WTC11 (cell line): ENCODE results near the gene ADAM8. TPM values are rescaled to one million over a fixed set of nuclear protein-coding genes. Genes with fewer than 3 reads are reported as not detected.

Experiments
- ATAC-seq: fragments of 200-7000 bp; cut with Tn5 transposase; 2 replicates; pipeline ENCODE4 v1.10.0; 2021; ENCODE audit warnings: mild to moderate bottlenecking, moderate library complexity
- CTCF ChIA-PET: fragments of 300-600 bp; sonication (Branson Sonifier 250); formaldehyde crosslinking; loops from one replicate; lab custom pipeline; 2021; ENCODE audit warnings: antibody characterized with exemption; lab: Charles Lee
- POLR2A ChIA-PET: fragments of 350-600 bp; sonication (Branson Sonifier 250); formaldehyde crosslinking; loops from one replicate; lab custom pipeline; 2021; ENCODE audit warnings: antibody characterized with exemption; lab: Charles Lee
- DNase-seq: peaks from one replicate; pipeline ENCODE4 v3.0.0; 2021; ENCODE audit warnings: low spot score
- H3K27ac Mint-ChIP-seq: 2 replicates; pipeline ENCODE4 v1.8.0; 2021; ENCODE audit warnings: mixed read lengths
- H3K27me3 Mint-ChIP-seq: 2 replicates; pipeline ENCODE4 v1.8.0; 2021; ENCODE audit warnings: low read depth, mild to moderate bottlenecking, moderate library complexity, mixed read lengths
- H3K36me3 Mint-ChIP-seq: 2 replicates; pipeline ENCODE4 v1.8.0; 2021; ENCODE audit warnings: mixed read lengths
- H3K4me1 Mint-ChIP-seq: 2 replicates; pipeline ENCODE4 v1.8.0; 2022; ENCODE audit warnings: mixed read lengths
- H3K4me3 Mint-ChIP-seq: 2 replicates; pipeline ENCODE4 v1.8.0; 2021; ENCODE audit warnings: mild to moderate bottlenecking, moderate library complexity, mixed read lengths
- H3K9me3 Mint-ChIP-seq: 2 replicates; pipeline ENCODE4 v1.8.0; 2021; ENCODE audit warnings: mixed read lengths
- GRHL2 ChIP-seq: fragments of 250-450 bp; sonication (Bioruptor Pico); IDR thresholded peaks from 2 replicates; pipeline ENCODE4 v1.8.0; 2022; ENCODE audit warnings: mild to moderate bottlenecking, moderate library complexity; ENCODE audit not compliant: insufficient replicate concordance, severe bottlenecking
- MYBL2 ChIP-seq: sonication (generic); formaldehyde crosslinking; IDR thresholded peaks from 2 replicates; pipeline ENCODE4 v1.8.1; 2023; ENCODE audit warnings: mild to moderate bottlenecking, moderate library complexity, missing genetic modification reagents
- NFE2L1 ChIP-seq: sonication (generic); formaldehyde crosslinking; IDR thresholded peaks from 2 replicates; pipeline ENCODE4 v1.8.1; 2023; ENCODE audit warnings: missing genetic modification reagents
- PRRX2 ChIP-seq: fragments of 250-450 bp; sonication (Bioruptor Pico); IDR thresholded peaks from 2 replicates; pipeline ENCODE4 v1.8.0; 2021; ENCODE audit warnings: mild to moderate bottlenecking
- RELA ChIP-seq: sonication (generic); formaldehyde crosslinking; IDR thresholded peaks from 2 replicates; pipeline ENCODE4 v1.8.1; 2022; ENCODE audit warnings: missing genetic modification reagents, mild to moderate bottlenecking, borderline replicate concordance
- SMAD4 ChIP-seq: sonication (generic); formaldehyde crosslinking; IDR thresholded peaks from 2 replicates; pipeline ENCODE4 v1.8.0; 2022; ENCODE audit warnings: mild to moderate bottlenecking, missing genetic modification reagents
- SP1 ChIP-seq: sonication (generic); formaldehyde crosslinking; conservative IDR thresholded peaks from 2 replicates; pipeline ENCODE4 v1.8.1; 2022; ENCODE audit warnings: missing genetic modification reagents
- ZNF232 ChIP-seq: sonication (generic); formaldehyde crosslinking; IDR thresholded peaks from 2 replicates; pipeline ENCODE4 v1.8.0; 2022; ENCODE audit warnings: mild to moderate bottlenecking, missing genetic modification reagents
- total RNA-seq: library from RNA; stranded (reverse); gene quantifications from 3 replicates; pipeline ENCODE4 v1.2.3, GENCODE V29; 2021
- TF ChIP-seq, protein P1 (sequence below): fragments of 250-450 bp; sonication (Bioruptor Pico); conservative IDR thresholded peaks from 2 replicates; pipeline ENCODE4 v1.9.0; 2021; ENCODE audit warnings: mild to moderate bottlenecking
- TF ChIP-seq, protein P2 (sequence below): sonication (generic); formaldehyde crosslinking; IDR thresholded peaks from 2 replicates; pipeline ENCODE4 v1.8.1; 2022; ENCODE audit warnings: mild to moderate bottlenecking, moderate library complexity, missing genetic modification reagents
- TF ChIP-seq, protein P3 (sequence below): sonication (generic); formaldehyde crosslinking; IDR thresholded peaks from 2 replicates; pipeline ENCODE4 v1.8.1; 2022; ENCODE audit warnings: low read depth, mild to moderate bottlenecking, moderate library complexity, missing genetic modification reagents, borderline replicate concordance
- TF ChIP-seq, protein P4 (sequence below): sonication (generic); formaldehyde crosslinking; IDR thresholded peaks from 2 replicates; pipeline ENCODE4 v1.8.0; 2023; ENCODE audit warnings: missing genetic modification reagents, mild to moderate bottlenecking, borderline replicate concordance
- TF ChIP-seq, protein P5 (sequence below): sonication (generic); formaldehyde crosslinking; IDR thresholded peaks from 2 replicates; pipeline ENCODE4 v1.8.1; 2023; ENCODE audit warnings: mild to moderate bottlenecking, missing genetic modification reagents
- TF ChIP-seq, protein P6 (sequence below): fragments of 250-450 bp; sonication (Bioruptor Pico); IDR thresholded peaks from 2 replicates; pipeline ENCODE4 v1.9.0; 2021; ENCODE audit warnings: mild to moderate bottlenecking, borderline replicate concordance

The ADAM8 gene
- total RNA-seq, 1 experiment from 2014 or later: 7.2 TPM

DNA sequence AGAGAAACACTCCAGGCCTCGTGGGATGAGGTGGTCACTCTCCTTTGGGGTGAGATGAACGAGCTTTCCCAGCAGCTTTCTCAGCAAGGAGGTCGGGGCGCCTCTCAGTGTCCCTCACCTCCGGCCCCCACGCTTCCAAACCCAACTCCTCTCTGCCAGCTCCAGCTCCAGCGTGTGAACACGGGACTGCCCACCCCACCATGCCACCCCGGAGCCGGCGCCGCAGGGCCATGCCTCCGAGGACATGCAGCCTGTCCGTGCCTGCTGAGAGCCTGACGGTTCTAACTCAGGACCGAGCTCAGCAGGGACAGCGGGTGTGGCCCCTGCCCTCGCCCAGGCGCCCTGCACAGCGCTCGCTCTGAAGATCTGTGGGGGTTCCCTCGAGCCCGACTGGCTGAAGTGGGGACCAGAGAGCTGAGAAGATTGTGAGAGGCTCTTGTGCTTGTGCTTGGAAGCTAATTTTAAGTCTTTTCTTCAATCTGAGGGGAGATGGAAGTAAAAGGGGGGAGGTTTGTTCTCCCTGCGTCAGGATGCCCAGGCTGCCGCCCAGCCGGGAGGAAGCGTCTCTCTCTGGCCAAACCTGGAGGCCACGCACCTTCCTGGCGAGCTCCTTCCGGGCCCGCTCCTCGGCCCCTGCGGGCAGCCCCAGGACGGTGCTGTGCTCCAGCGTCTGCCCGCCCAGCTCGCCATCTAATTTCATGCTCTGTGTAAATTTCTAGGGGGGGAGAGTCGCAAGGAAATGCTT is 5.1 kb upstream of the ADAM8 start (continued):
- TF ChIP-seq, protein P1, sequence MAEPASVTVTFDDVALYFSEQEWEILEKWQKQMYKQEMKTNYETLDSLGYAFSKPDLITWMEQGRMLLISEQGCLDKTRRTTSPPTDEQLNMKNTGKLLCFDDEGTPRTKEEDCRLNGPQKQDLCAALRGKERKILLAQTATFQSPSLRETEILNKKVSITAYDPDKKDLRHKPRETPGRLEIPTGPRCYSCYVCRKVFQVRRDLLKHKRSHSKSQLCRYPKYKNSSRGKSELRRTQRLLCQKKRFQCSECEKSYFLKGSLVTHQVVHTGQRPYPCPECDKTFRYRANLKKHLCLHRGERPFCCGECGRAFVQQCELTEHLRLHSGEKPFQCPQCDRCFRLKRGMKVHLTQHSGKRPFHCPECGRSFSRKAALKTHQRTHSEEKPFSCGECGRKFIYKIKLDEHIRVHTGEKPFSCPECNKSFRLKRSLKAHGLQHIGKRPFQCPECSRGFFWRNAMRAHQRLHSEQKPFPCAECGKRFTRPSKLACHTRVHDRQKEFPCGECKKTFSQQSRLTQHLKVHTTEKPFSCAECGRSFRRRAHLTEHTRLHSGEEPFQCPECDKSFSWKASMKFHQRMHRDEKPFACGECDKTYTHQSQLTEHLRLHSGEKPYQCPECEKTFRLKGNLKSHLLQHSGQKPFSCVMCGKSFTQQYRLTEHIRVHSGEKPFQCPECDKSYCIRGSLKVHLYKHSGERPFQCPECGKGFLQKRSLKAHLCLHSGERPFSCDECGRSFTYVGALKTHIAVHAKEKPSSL (CRISPR knock-in tag): no peak
- TF ChIP-seq PRRX2 (CRISPR knock-in tag) (no peak), SMAD4 (CRISPR knock-in tag) (no peak)
- TF ChIP-seq, protein P2, sequence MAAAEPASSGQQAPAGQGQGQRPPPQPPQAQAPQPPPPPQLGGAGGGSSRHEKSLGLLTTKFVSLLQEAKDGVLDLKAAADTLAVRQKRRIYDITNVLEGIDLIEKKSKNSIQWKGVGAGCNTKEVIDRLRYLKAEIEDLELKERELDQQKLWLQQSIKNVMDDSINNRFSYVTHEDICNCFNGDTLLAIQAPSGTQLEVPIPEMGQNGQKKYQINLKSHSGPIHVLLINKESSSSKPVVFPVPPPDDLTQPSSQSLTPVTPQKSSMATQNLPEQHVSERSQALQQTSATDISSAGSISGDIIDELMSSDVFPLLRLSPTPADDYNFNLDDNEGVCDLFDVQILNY (CRISPR knock-in tag): no peak

DNA sequence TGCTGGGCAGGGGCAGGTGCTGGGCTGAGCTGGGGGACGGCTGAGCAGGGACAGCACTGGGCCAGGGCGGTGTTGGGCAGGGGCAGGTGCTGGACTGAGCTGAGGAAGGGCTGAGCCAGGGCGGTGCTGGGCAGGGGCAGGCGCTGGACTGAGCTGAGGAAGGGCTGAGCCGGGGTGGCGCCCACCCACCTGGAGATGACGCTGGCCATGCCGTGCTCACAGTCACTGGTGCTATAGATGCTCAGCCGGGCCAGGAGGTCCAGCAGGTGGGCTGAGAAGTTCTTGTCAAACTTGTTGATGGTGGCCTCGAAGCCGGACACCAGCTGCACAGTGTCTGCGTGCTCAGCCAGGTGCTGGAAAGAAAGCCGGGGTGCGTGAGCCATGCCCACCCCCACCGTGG is 4.4 kb upstream of the ADAM8 start:
- Mint-ChIP-seq H3K36me3 (peaks cover 25% of the 10 kb centered on the region), H3K27me3 (no peaks in the 10 kb centered on the region)
- POLR2A ChIA-PET: no interaction called here
- no peak for DNase-seq
- no peak for TF ChIP-seq SMAD4 (CRISPR knock-in tag)
- no peak for TF ChIP-seq MYBL2
- TF ChIP-seq, protein P3, sequence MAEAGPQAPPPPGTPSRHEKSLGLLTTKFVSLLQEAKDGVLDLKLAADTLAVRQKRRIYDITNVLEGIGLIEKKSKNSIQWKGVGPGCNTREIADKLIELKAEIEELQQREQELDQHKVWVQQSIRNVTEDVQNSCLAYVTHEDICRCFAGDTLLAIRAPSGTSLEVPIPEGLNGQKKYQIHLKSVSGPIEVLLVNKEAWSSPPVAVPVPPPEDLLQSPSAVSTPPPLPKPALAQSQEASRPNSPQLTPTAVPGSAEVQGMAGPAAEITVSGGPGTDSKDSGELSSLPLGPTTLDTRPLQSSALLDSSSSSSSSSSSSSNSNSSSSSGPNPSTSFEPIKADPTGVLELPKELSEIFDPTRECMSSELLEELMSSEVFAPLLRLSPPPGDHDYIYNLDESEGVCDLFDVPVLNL (CRISPR knock-in tag): no peak
- TF ChIP-seq, all 79 proteins: peak for 0
- Mint-ChIP-seq H3K4me1 (no peaks in the 10 kb centered on the region; the same call in 1 of the 2 replicates), H3K27ac (no peak overlapping the region), H3K4me3 (no peak overlapping the region), H3K9me3 (no peaks in the 10 kb centered on the region)
- no peak for ATAC-seq
- CTCF ChIA-PET: interaction anchor here (1.5 kb wide), 1 partner anchor 34 kb away, joined by 4 read pairs; no protein-coding TSS in a partner anchor

DNA sequence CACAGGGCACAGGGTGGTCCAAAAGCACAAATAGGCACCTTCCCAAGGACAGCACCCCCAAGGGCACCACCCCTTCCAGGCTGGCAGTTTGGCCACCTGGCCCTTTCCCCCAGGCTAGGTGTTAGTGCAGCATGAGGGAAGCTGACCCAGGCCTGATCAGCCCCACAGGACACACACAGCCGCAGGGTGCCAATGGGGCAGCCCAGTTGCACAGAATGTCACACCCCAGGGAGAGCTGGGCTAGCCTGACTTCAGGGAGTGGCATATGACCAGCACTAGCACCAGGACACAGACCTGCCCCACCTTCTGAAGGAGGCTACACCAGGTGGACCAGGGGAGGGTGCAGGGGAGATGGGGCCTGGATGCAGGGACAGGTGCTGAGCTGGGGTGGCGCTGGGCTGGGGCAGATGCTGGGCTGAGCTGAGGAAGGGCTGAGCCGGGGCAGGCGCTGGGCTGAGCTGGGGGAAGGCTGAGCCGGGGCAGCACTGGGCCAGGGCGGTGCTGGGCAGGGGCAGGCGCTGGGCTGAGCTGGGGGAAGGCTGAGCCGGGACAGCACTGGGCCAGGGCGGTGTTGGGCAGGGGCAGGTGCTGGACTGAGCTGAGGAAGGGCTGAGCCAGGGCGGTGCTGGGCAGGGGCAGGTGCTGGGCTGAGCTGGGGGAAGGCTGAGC is 3.9 kb upstream of the ADAM8 start:
- no peak for DNase-seq
- no peak for TF ChIP-seq NFE2L1 (CRISPR knock-in tag)
- no peak for TF ChIP-seq SP1 (CRISPR knock-in tag)
- TF ChIP-seq RELA (CRISPR knock-in tag): no peak
- no peak for TF ChIP-seq GRHL2 (CRISPR knock-in tag)
- TF ChIP-seq, protein P4, sequence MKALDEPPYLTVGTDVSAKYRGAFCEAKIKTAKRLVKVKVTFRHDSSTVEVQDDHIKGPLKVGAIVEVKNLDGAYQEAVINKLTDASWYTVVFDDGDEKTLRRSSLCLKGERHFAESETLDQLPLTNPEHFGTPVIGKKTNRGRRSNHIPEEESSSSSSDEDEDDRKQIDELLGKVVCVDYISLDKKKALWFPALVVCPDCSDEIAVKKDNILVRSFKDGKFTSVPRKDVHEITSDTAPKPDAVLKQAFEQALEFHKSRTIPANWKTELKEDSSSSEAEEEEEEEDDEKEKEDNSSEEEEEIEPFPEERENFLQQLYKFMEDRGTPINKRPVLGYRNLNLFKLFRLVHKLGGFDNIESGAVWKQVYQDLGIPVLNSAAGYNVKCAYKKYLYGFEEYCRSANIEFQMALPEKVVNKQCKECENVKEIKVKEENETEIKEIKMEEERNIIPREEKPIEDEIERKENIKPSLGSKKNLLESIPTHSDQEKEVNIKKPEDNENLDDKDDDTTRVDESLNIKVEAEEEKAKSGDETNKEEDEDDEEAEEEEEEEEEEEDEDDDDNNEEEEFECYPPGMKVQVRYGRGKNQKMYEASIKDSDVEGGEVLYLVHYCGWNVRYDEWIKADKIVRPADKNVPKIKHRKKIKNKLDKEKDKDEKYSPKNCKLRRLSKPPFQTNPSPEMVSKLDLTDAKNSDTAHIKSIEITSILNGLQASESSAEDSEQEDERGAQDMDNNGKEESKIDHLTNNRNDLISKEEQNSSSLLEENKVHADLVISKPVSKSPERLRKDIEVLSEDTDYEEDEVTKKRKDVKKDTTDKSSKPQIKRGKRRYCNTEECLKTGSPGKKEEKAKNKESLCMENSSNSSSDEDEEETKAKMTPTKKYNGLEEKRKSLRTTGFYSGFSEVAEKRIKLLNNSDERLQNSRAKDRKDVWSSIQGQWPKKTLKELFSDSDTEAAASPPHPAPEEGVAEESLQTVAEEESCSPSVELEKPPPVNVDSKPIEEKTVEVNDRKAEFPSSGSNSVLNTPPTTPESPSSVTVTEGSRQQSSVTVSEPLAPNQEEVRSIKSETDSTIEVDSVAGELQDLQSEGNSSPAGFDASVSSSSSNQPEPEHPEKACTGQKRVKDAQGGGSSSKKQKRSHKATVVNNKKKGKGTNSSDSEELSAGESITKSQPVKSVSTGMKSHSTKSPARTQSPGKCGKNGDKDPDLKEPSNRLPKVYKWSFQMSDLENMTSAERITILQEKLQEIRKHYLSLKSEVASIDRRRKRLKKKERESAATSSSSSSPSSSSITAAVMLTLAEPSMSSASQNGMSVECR (CRISPR knock-in tag): no peak
- TF ChIP-seq, protein P5, sequence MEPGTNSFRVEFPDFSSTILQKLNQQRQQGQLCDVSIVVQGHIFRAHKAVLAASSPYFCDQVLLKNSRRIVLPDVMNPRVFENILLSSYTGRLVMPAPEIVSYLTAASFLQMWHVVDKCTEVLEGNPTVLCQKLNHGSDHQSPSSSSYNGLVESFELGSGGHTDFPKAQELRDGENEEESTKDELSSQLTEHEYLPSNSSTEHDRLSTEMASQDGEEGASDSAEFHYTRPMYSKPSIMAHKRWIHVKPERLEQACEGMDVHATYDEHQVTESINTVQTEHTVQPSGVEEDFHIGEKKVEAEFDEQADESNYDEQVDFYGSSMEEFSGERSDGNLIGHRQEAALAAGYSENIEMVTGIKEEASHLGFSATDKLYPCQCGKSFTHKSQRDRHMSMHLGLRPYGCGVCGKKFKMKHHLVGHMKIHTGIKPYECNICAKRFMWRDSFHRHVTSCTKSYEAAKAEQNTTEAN: no peak
- TF ChIP-seq ZNF232: no peak
- TF ChIP-seq, protein P3 (CRISPR knock-in tag): no peak
- TF ChIP-seq, protein P6, sequence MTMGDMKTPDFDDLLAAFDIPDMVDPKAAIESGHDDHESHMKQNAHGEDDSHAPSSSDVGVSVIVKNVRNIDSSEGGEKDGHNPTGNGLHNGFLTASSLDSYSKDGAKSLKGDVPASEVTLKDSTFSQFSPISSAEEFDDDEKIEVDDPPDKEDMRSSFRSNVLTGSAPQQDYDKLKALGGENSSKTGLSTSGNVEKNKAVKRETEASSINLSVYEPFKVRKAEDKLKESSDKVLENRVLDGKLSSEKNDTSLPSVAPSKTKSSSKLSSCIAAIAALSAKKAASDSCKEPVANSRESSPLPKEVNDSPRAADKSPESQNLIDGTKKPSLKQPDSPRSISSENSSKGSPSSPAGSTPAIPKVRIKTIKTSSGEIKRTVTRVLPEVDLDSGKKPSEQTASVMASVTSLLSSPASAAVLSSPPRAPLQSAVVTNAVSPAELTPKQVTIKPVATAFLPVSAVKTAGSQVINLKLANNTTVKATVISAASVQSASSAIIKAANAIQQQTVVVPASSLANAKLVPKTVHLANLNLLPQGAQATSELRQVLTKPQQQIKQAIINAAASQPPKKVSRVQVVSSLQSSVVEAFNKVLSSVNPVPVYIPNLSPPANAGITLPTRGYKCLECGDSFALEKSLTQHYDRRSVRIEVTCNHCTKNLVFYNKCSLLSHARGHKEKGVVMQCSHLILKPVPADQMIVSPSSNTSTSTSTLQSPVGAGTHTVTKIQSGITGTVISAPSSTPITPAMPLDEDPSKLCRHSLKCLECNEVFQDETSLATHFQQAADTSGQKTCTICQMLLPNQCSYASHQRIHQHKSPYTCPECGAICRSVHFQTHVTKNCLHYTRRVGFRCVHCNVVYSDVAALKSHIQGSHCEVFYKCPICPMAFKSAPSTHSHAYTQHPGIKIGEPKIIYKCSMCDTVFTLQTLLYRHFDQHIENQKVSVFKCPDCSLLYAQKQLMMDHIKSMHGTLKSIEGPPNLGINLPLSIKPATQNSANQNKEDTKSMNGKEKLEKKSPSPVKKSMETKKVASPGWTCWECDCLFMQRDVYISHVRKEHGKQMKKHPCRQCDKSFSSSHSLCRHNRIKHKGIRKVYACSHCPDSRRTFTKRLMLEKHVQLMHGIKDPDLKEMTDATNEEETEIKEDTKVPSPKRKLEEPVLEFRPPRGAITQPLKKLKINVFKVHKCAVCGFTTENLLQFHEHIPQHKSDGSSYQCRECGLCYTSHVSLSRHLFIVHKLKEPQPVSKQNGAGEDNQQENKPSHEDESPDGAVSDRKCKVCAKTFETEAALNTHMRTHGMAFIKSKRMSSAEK (CRISPR knock-in tag): no peak

More for the DNA sequence above, 3.9 kb upstream of the ADAM8 start:
- no peaks in the 10 kb centered on the region for H3K9me3 Mint-ChIP-seq
- no peaks in the 10 kb centered on the region for H3K27me3 Mint-ChIP-seq
- POLR2A ChIA-PET: no interaction called here
- no peak for ATAC-seq
- H3K4me1 Mint-ChIP-seq: peaks cover 5% of the 10 kb centered on the region; the same call in 1 of the 2 replicates
- H3K27ac Mint-ChIP-seq: no peak overlapping the region
- CTCF ChIA-PET: interaction anchor here (1.5 to 2.5 kb wide), 2 partner anchors 13 to 34 kb away, joined by 4 to 5 read pairs; no protein-coding TSS in a partner anchor
- H3K4me3 Mint-ChIP-seq: no peak overlapping the region
- H3K36me3 Mint-ChIP-seq: peaks cover 19% of the 10 kb centered on the region
